GM21723 (cell line): ENCODE data around the gene RAB11FIP3.
"Not testable (repeated sequence)": the region's sequence is repeated elsewhere in the genome, so short reads cannot be mapped to it uniquely, and the experiment has no call there.

ENCODE experiments used
- ATAC-seq: cut with Tn5 transposase; IDR thresholded peaks from one replicate; pipeline ENCODE4 v1.9.1; 2021; ENCODE audit warnings: mild to moderate bottlenecking, moderate library complexity; ENCODE audit not compliant: unreplicated experiment

RAB11FIP3 gene

GRCh38 chr16:457732-458400 is 32.4 kb downstream of the RAB11FIP3 start:
- no peak for ATAC-seq

- no peak for ATAC-seq
Measured at GRCh38 chr16:459761-460160, 34.3 kb downstream of the RAB11FIP3 start.

GRCh38 chr16:460787-461186 is 35.3 kb downstream of the RAB11FIP3 start:
- no peak for ATAC-seq

GRCh38 chr16:463071-463470 is 37.6 kb downstream of the RAB11FIP3 start:
- no peak for ATAC-seq

GRCh38 chr16:466651-467050 is 41.2 kb downstream of the RAB11FIP3 start:
- ATAC-seq, result no peak

GRCh38 chr16:467249-467871 is 41.9 kb downstream of the RAB11FIP3 start:
- not testable (repeated sequence) for ATAC-seq

- ATAC-seq, result no peak
Measured at GRCh38 chr16:468068-468821, 42.8 kb downstream of the RAB11FIP3 start.

- ATAC-seq, result not testable (repeated sequence)
Measured at GRCh38 chr16:469459-469858, 44.0 kb downstream of the RAB11FIP3 start.

GRCh38 chr16:470418-470817 is 45.0 kb downstream of the RAB11FIP3 start:
- ATAC-seq, result no peak

- no peak for ATAC-seq
Measured at GRCh38 chr16:471353-472198, 46.1 kb downstream of the RAB11FIP3 start.

- no peak for ATAC-seq
Measured at GRCh38 chr16:472199-472504, 46.7 kb downstream of the RAB11FIP3 start.

GRCh38 chr16:473046-474043 is 47.9 kb downstream of the RAB11FIP3 start:
- ATAC-seq, result no peak

GRCh38 chr16:474420-475122 is 49.1 kb downstream of the RAB11FIP3 start:
- no peak for ATAC-seq

GRCh38 chr16:476039-476438 is 50.6 kb downstream of the RAB11FIP3 start:
- no peak for ATAC-seq

- ATAC-seq, result no peak
Measured at GRCh38 chr16:477301-478157, 52.1 kb downstream of the RAB11FIP3 start.

- ATAC-seq, result not testable (repeated sequence)
Measured at GRCh38 chr16:478287-478686, 52.8 kb downstream of the RAB11FIP3 start.

- no peak for ATAC-seq
Measured at GRCh38 chr16:482468-483185, 57.2 kb downstream of the RAB11FIP3 start.
